Skeletal muscle satellite cell (primary cell): ENCODE results near the gene METTL25B. TPM values are rescaled to one million over a fixed set of nuclear protein-coding genes. Genes with fewer than 3 reads are reported as not detected.

ENCODE experiments used
- H3K27me3 ChIP-seq: 2 replicates; pipeline ENCODE4 v1.7.0; 2013; ENCODE audit warnings: low read length; ENCODE audit not compliant: control insufficient read depth, insufficient read depth
- H3K36me3 ChIP-seq: 2 replicates; pipeline ENCODE4 v1.7.0; 2013; ENCODE audit warnings: mild to moderate bottlenecking, control low read depth, low read length; ENCODE audit not compliant: insufficient read depth
- H3K4me1 ChIP-seq: 2 replicates; pipeline ENCODE4 v1.7.0; 2013; ENCODE audit warnings: low read length; ENCODE audit not compliant: control insufficient read depth, insufficient read depth
- H3K4me2 ChIP-seq: 2 replicates; pipeline ENCODE4 v1.7.0; 2013; ENCODE audit warnings: mild to moderate bottlenecking, low read length
- H3K4me3 ChIP-seq: 2 replicates; pipeline ENCODE4 v1.7.0; 2013; ENCODE audit warnings: low read length
- H3K9ac ChIP-seq: 2 replicates; pipeline ENCODE4 v1.7.0; 2013; ENCODE audit warnings: mild to moderate bottlenecking, low read depth, low read length, moderate library complexity
- H3K9me3 ChIP-seq: replicated peaks from 2 replicates; pipeline ENCODE4 v1.7.0; 2013; ENCODE audit warnings: mild to moderate bottlenecking, control low read depth, low read length
- total RNA-seq: library from RNA; depleted of rRNA; stranded (reverse); fragments of >200 nt; gene quantifications from 2 replicates; pipeline ENCODE4 v1.2.3, GENCODE V29; 2012; rRNA removed

METTL25B gene
- 5.7 and 7.1 TPM in 2 replicates for total RNA-seq

DNA sequence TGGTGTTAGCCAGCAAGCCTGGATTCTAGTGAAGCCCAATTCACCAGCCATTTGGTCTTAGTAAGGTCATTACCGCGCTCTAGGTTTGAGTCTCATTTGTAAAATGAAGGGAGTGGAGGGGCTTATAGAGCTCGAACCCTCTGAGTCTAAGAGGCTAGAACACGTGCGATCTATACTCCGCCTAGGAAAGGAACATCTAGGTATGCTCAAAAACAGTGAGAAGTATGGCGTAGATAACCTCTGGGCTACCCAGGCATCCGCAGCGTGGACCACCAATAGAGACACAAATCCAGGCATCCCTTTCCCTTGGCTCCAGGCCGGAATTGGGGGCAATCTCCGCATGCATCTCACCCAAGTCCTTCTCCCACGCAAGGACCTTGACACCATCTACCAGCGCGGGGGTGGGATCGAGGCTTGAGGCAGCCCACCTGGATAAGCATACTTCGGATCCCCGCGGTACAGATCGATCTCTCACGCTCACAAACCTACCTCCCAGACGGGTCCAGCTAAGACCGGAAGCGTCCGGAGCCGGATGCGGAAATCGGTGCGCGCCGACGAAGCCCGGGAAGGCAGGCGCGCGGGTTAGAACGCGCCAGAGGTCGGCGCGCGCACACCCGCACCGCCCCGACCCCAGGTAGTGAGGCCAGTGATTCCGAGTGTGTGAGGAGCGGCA lies at the start of gene METTL25B:
Gene METTL25B (plus strand): TSS at position 544 of the 673 bp plus-strand sequence. CDS start 636 bp downstream, outside the sequence.
- peak within 1 kb of the TSS; percentile 95 for H3K4me2 ChIP-seq
- peaks cover 22% of the 10 kb centered on the region for H3K36me3 ChIP-seq
- H3K9me3 ChIP-seq, result no peaks in the 10 kb centered on the region
- no peaks in the 10 kb centered on the region for H3K27me3 ChIP-seq
- H3K4me1 ChIP-seq, result peaks cover 33% of the 10 kb centered on the region
- peak within 1 kb of the TSS; percentile 93 for H3K4me3 ChIP-seq
- H3K9ac ChIP-seq, result peak within 1 kb of the TSS; percentile 98

- Histone ChIP-seq H3K9ac (no peak overlapping the region), H3K4me2 (no peak overlapping the region), H3K4me1 (peaks cover 25% of the 10 kb centered on the region), H3K36me3 (no peaks in the 10 kb centered on the region), H3K9me3 (no peaks in the 10 kb centered on the region), H3K4me3 (no peak overlapping the region), H3K27me3 (peaks cover 37% of the 10 kb centered on the region)
Measured at GRCh38 chr1:156680056-156680455, 48.2 kb upstream of the METTL25B start.

DNA sequence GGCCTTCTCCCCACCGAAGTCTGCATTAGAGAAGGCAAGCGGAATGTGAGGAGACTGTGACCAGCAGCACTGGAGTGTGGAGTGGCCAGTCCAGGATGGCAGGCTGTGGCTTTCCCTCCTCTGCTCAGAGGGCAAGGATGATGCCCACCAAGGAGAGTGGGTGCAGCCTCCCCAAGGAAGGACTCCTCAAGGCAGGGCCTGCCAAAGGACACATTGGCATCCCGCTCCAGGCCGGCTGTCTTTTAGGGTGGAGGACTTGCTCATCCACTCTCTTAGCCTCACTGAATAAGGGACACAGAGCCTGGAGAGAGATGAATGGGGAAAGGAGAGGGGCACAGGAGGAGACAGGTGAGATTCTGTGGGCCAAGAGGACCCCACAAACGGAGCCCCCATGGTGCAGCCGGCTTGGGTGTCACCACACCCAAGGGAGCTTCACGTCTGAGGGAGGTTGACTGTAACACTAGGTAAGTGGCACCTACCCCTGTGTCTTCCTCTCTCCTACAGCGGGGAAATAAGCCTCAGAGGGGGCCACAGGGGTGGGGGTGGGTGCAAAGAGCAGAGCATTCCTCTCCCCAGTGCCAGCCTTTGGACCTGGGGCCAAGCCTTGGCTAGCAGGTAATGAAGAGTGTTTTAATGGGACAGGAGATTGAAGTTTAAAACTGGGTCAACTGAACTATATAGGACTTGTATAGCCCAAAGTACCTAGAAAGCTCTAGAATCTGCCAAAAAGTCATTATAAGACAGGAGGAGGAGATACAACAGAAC lies 46.9 kb upstream of the METTL25B start:
- H3K36me3 ChIP-seq, result no peaks in the 10 kb centered on the region
- peaks cover 23% of the 10 kb centered on the region for H3K4me1 ChIP-seq
- no peak overlapping the region for H3K9ac ChIP-seq
- peaks cover 37% of the 10 kb centered on the region for H3K27me3 ChIP-seq
- no peak overlapping the region for H3K4me2 ChIP-seq
- H3K9me3 ChIP-seq, result no peaks in the 10 kb centered on the region
- H3K4me3 ChIP-seq, result no peak overlapping the region

DNA sequence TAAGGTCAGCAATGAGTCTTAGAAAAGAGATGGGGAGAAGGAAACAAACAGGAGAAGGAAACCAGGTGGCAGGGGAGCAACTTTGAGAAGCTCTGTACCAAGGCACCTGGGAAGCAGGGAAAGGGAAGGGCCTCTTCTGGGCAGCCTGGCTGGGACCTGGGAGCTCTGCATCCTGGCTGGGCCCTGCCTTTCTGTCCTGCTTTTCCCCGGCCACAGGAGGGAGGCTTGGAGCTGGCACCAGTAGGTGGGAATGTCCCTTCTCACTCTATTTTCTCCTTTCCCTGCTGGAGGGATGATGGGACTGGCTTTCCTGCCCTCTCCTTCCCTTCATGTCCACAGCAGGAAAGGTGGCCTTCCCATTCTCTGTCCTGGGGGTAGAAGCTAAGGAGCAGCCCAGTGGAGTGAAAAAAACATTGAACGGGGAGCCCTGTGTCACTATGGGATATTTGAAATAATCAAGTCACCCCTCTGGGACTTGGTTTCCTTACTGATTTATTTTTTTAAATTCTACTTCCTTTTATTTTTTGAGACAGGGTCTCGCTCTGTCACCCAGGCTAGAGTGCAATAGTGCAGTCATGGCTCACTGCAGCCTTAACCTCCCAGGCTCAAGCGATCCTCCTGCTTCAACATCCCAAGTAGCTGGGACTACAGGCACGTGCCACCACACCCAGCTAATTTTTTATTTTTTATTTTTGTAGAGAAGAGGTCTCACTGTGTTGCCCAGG lies 45.9 kb upstream of the METTL25B start:
- Histone ChIP-seq H3K36me3 (no peaks in the 10 kb centered on the region), H3K9ac (no peak overlapping the region), H3K4me1 (peaks cover 20% of the 10 kb centered on the region), H3K27me3 (peaks cover 33% of the 10 kb centered on the region), H3K4me2 (no peak overlapping the region), H3K9me3 (no peaks in the 10 kb centered on the region), H3K4me3 (no peak overlapping the region)

- Histone ChIP-seq H3K36me3 (no peaks in the 10 kb centered on the region), H3K4me2 (peak overlapping the region; percentile 31), H3K4me3 (no peak overlapping the region), H3K27me3 (peaks cover 32% of the 10 kb centered on the region), H3K4me1 (peaks cover 16% of the 10 kb centered on the region), H3K9me3 (no peaks in the 10 kb centered on the region), H3K9ac (no peak overlapping the region)
Measured at GRCh38 chr1:156684227-156684782, 44.0 kb upstream of the METTL25B start.

DNA sequence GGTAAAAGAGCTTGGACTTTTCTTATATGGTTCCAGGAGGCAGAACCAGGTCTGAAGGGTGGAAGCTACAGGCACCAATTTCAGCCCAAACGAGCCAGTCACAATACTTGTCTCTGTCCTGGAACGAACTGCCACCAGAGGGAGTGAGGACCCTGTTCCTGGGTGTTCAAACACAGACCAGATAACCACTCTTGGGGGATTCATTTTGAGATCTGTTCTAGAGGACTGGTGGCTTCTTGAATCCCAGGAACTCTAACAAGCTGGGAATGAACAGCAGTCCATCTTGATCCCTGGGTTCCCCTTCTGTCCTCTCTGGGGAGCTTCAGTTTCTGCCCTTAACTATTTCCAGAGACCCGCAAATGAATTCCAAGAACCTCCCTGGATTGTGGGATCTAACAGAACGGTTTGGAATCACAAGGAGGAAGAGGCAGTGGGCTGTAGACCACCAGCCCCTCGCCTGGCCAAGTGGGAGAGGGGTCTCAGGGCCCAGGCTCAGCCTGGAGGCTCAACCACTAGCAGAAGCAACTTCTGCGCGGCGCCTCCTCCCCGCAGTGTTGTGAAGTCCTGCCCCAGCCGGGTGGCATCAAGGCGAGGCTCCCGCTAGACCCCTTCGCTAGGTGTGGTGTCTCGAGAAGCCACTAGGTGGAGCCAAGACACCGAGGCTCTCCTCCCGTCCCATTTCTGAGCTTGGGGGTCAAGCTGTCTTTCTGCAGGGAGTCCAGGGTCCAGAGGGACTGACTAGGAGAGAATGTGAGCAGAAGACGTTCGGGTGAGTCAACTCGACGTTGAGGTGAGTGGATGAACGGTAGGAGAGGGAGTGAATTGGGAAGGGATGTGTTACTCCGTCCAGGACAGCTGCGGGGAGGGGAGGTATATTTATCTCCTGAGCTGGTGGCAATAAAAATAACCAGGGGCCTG lies 39.0 kb upstream of the METTL25B start:
- H3K4me1 ChIP-seq, result peaks cover 38% of the 10 kb centered on the region
- peak overlapping the region; percentile 52 for H3K4me3 ChIP-seq
- H3K9ac ChIP-seq, result peak overlapping the region; percentile 4
- no peaks in the 10 kb centered on the region for H3K36me3 ChIP-seq
- H3K27me3 ChIP-seq, result peaks cover 7% of the 10 kb centered on the region
- H3K9me3 ChIP-seq, result no peaks in the 10 kb centered on the region
- peak overlapping the region; percentile 80 for H3K4me2 ChIP-seq

DNA sequence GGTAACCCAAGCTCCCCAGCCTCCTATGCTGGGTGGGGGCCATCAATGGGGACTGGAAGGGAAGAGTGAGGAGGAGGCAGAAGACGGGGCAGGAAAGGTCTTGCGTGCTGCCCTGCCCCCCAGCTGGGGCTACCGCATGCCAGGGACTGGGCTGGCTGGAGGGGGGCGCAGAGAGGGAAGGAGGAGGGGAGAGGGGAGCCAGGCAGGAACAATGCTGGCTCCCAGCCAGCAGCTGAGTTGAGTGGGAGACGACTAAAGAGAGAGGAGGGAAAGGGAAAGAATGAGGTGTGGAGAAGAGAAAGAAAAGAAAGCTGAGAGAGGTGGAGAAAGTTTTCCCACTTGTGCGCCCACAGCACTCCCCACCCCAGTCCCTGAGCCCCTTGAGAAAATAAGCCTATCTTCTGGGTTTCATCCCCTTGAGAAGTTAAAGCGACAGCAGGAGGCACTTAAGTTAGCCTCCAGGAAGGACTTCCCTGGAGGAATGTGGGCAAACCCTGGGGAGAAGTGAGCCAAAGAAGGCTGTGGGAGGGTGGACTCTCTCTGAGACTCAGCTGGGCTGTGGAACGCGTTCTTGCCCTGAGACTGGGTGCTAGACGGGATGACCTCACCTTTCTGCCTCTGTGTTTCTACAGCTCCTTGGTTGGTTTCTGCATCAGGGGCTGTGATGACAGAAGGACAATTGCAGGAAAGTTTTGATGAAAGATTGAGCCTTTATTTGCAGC lies 38.2 kb upstream of the METTL25B start:
- peaks cover 7% of the 10 kb centered on the region for H3K27me3 ChIP-seq
- H3K4me3 ChIP-seq, result peak overlapping the region; percentile 25
- no peaks in the 10 kb centered on the region for H3K36me3 ChIP-seq
- H3K4me2 ChIP-seq, result peak overlapping the region; percentile 80
- no peaks in the 10 kb centered on the region for H3K9me3 ChIP-seq
- H3K9ac ChIP-seq, result no peak overlapping the region
- peaks cover 30% of the 10 kb centered on the region for H3K4me1 ChIP-seq

DNA sequence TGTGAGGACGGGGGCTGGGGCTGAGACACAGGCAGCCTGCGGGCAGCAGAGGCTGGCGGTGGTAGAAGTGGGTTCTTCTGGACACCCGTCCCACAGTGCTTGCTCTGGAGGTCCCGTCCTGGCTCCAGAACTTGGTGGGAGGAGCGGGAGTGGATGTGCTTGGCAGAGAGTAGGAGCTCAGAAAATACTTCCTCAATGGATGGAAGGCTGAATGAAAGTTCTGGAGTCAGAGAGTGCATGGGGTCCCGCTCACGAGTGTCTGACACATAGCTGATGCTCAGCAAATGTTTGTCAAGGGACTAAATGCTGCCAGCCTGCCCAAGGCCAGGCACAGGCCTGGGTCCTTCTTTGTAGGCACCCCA lies 37.6 kb upstream of the METTL25B start:
- Histone ChIP-seq H3K4me2 (no peak overlapping the region), H3K27me3 (peaks cover 7% of the 10 kb centered on the region), H3K4me3 (no peak overlapping the region), H3K9ac (no peak overlapping the region), H3K36me3 (no peaks in the 10 kb centered on the region), H3K4me1 (peaks cover 30% of the 10 kb centered on the region), H3K9me3 (no peaks in the 10 kb centered on the region)

- H3K4me2 ChIP-seq, result no peak overlapping the region
- H3K4me3 ChIP-seq, result no peak overlapping the region
- H3K27me3 ChIP-seq, result peaks cover 7% of the 10 kb centered on the region
- H3K36me3 ChIP-seq, result no peaks in the 10 kb centered on the region
- H3K4me1 ChIP-seq, result peaks cover 30% of the 10 kb centered on the region
- no peaks in the 10 kb centered on the region for H3K9me3 ChIP-seq
- H3K9ac ChIP-seq, result no peak overlapping the region
Measured at GRCh38 chr1:156691191-156691590, 37.1 kb upstream of the METTL25B start.

- H3K4me1 ChIP-seq, result peaks cover 27% of the 10 kb centered on the region
- H3K9ac ChIP-seq, result no peak overlapping the region
- no peaks in the 10 kb centered on the region for H3K36me3 ChIP-seq
- H3K9me3 ChIP-seq, result no peaks in the 10 kb centered on the region
- no peak overlapping the region for H3K4me3 ChIP-seq
- H3K4me2 ChIP-seq, result peak overlapping the region; percentile 39
- peaks cover 8% of the 10 kb centered on the region for H3K27me3 ChIP-seq
Measured at GRCh38 chr1:156691665-156692440, 36.4 kb upstream of the METTL25B start.
